Motor neuron (in vitro differentiated cells): ENCODE measurements around the gene SUPV3L1. TPM values are rescaled to one million over a fixed set of nuclear protein-coding genes. Genes with fewer than 3 reads are reported as not detected.
A peak's percentile ranks its signal among the peaks of the same experiment; 100 is the strongest.

Experiments
- ATAC-seq, 8 experiments: fragments of 200-7000 bp; cut with Tn5 transposase; replicated peaks in 6 of 8; 2 replicates each; pipeline ENCODE4 v1.8.0; 2021; ENCODE audit warnings: mild to moderate bottlenecking in 8 of 8, moderate library complexity in 8 of 8
- H3K27ac ChIP-seq, 2 donors: fragments of 250-450 bp; sonication (Bioruptor Pico); 2 replicates each; pipeline ENCODE4 v1.9.0; 2021; ENCODE audit warnings: antibody characterized with exemption in 2 of 2, mild to moderate bottlenecking in 2 of 2, moderate library complexity in 1 of 2
- H3K4me1 ChIP-seq, 2 donors: fragments of 250-450 bp; sonication (Bioruptor Pico); replicated peaks in 1 of 2; 2 replicates each; pipeline ENCODE4 v1.6.1; 2021; ENCODE audit warnings: antibody characterized with exemption in 2 of 2, mild to moderate bottlenecking in 2 of 2, moderate library complexity in 1 of 2
- H3K4me3 ChIP-seq, 5 donors: fragments of 250-450 bp; sonication (Bioruptor Pico); 2 replicates each; pipeline ENCODE4 v1.9.0; 2021; ENCODE audit warnings: antibody characterized with exemption in 5 of 5, mild to moderate bottlenecking in 5 of 5, moderate library complexity in 4 of 5
- WGBS, 10 experiments: fragments of 450-650 bp; shearing (Covaris generic); methylation state at CpG; one replicate each; pipeline ENCODE4 v1.0.0; 2022; 5-methylcytosine and 5-hydroxymethylcytosine counted together
- in situ Hi-C, 9 experiments: fragments of 400-800 bp; cut with MboI; loops; one replicate each; pipeline ENCODE4 v1.15.0; 2021; ENCODE audit warnings: low sequenced_read_pairs in 9 of 9, low pct_unique_long_range_greater_than_20kb in 2 of 9; ENCODE audit not compliant: unreplicated experiment in 9 of 9
- total RNA-seq, 8 experiments: library from RNA; unstranded; fragments of 300-600 nt; gene quantifications; 2 replicates each; pipeline versions ENCODE4 v1.2.3 to v1.2.4, GENCODE V29; 2022

SUPV3L1 gene
- total RNA-seq, 8 experiments from 2014 or later = 25.3 to 67.5 (median 37.4) TPM

DNA sequence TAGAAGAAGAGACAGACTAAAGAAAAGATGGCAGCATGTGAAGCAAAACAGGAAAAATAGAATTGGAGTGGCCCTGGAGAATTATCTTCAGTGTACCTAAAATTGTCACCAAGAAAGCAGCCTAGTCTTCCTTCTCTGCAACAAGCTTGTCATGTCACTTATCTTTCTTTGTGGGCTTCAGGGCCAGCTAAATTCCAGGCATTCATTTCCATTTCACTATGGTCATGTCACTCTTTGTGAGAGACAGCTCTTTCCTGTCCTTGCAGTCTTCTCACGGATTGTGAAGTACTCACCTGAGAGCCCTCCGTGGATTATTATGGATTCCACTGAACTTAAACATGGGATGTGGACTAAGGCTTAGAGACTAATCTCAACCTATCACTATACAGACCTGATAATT is 31.1 kb downstream of the SUPV3L1 start:
- no peak for ATAC-seq
- in situ Hi-C loops = loop anchor here in 1 of 9 experiments (25.0 kb wide), 1 partner anchor 426 kb away; the partner anchor contains the start of gene FAM241B
- Histone ChIP-seq H3K4me1 (peaks cover 2 to 3% of the 10 kb centered on the region in 2 donors), H3K4me3 (no peak overlapping the region), H3K27ac (no peak overlapping the region)
- 30 to 72% (median 50%) methylated on average over 1 to 2 of the region's 2 CpGs; no CpG with 5 or more reads in 1 of the 10 experiments for WGBS, 10 experiments

DNA sequence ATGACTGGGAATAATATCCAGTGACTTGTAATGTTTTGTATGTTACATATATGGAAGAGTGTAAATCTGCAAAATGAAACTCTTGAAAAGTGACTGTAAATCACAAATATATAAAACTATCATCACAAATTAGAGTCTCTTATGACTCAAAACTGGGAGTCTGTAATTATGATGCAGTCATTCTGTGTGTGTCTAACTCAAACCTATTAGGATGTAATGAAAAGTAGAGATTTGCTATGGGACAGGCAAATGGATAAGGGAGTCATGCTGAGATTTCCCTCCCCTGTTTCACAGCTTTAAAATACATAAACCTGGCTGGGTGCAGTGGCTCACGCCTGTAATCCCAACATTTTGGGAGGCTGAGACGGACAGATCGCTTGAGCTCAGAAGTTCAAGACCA is 31.5 kb downstream of the SUPV3L1 start:
- in situ Hi-C loops = loop anchor here in 1 of 9 experiments (25.0 kb wide), 1 partner anchor 426 kb away; the partner anchor contains the start of gene FAM241B
- peak in 1 of 8 experiments; percentile 34 for ATAC-seq
- 67 to 100% (median 84%) methylated on average over 1 to 3 of the region's 3 CpGs; no CpG with 5 or more reads in 6 of the 10 experiments for WGBS, 10 experiments
- Histone ChIP-seq H3K4me1 (peaks cover 2 to 3% of the 10 kb centered on the region in 2 donors), H3K4me3 (no peak overlapping the region), H3K27ac (no peak overlapping the region)

DNA sequence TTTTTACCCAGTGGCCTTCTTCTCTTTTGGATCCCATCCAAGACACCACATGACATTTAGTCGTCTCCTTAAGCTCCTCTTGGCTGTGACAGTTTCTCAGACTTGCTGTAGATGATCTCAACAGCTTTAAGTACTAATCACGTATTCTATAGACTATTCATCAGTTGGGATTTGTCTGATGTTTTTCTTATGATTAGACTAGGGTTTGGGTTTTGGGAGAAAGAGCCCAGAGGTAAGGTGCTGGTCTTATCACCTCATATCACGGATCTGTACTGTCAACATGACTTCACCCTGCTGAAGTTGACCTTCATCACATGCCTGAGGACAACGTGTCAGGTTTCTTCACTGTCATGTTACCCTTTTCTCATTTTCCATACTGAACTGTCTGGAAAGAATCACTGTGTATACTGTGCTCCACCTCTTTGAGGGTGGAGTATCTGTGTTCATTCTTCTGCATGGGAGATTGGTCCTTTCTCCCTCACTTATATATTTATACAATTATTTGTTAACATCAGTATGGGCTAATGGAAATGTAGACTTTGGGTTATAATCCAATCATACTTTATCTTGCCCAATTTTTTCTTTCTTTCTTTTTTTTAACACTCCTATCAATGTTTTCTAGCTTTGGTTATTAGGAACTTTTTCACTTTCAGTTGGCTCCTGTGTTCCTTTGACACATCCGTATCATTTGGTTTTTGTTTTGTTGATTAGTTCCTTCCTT is 33.7 kb downstream of the SUPV3L1 start:
- 21 to 90% (median 65%) methylated on average over 1 to 5 of the region's 5 CpGs for WGBS, 10 experiments
- Histone ChIP-seq H3K27ac (no peak overlapping the region), H3K4me3 (no peak overlapping the region), H3K4me1 (peaks cover 8% of the 10 kb centered on the region in 2 donors)
- ATAC-seq = peak in 2 of 8 experiments; percentile 63 to 76
- in situ Hi-C loops = loop anchor here in 1 of 9 experiments (25.0 kb wide), 1 partner anchor 424 kb away; the partner anchor contains the start of gene FAM241B

DNA sequence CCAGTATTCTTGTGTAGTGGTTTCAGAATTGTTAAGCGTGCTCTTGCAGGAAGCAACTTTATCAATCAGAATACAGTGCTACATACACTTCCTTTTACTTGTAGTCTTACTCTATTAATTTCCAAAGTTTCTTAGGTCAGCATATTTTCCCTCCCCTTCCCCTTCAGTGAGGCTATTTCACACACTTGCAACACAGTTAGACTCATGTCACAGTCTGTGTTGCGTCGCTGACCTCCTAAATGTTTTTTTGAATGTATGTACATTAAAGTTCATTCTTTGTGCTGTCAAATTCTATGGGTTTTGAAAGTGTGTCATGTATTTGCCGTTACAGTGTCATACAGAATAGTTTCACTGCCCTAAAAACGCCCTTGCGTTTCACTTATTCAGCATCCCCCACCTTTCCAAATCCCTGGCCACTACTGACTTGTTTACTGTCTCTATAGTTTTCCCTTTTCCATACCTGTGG is 34.7 kb downstream of the SUPV3L1 start:
- no peak overlapping the region for H3K4me3 ChIP-seq
- peaks cover 8% of the 10 kb centered on the region in 2 donors for H3K4me1 ChIP-seq
- H3K27ac ChIP-seq = no peak overlapping the region
- ATAC-seq = no peak
- 83 to 100% (median 93%) methylated on average over 2 to 6 of the region's 6 CpGs; no CpG with 5 or more reads in 1 of the 10 experiments for WGBS, 10 experiments
- in situ Hi-C loops = loop anchor here in 1 of 9 experiments (25.0 kb wide), 1 partner anchor 423 kb away; the partner anchor contains the start of gene FAM241B

DNA sequence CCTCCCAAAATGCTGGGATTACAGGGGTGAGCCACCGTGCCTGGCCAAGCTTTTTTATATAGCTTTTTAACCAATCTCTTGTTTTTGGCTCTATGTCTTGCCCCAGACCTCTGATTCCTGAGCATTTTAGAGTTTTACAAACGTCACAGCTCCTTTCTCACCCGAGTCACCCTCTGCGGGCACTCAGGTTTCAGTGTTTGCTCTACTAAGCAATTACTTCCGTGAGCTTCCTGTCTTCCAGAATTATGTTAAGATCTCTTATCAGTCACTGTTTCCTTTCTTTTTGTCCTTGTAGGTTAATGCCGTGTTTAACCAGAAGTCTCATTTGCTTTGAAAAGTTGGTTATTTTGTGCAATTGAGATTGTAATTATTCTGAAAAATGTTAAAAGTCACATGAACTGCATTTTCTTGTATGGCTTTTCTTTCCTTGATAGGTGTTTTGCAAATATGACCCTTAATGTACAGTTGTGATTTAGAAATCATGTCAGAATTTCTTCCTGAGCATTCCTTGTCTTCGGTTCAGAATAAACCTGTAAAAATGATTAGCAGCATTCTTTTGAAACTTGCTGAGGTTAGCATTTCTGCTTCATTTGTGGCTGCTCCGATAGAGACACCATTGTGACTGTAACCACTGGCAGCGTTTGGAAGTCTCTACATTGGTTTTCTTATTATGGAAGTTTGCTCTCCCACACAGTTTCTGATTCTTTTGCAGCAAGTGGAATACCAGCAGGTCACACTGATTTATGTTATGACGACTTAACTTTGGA is 35.6 kb downstream of the SUPV3L1 start:
- 40 to 87% (median 61%) methylated on average over 3 to 10 of the region's 10 CpGs for WGBS, 10 experiments
- peak in 1 of 8 experiments; percentile 16 for ATAC-seq
- Histone ChIP-seq H3K4me1 (peaks cover 8% of the 10 kb centered on the region in 2 donors), H3K4me3 (no peak overlapping the region), H3K27ac (no peak overlapping the region)
- in situ Hi-C loops = loop anchor here in 1 of 9 experiments (25.0 kb wide), 1 partner anchor 422 kb away; the partner anchor contains the start of gene FAM241B

DNA sequence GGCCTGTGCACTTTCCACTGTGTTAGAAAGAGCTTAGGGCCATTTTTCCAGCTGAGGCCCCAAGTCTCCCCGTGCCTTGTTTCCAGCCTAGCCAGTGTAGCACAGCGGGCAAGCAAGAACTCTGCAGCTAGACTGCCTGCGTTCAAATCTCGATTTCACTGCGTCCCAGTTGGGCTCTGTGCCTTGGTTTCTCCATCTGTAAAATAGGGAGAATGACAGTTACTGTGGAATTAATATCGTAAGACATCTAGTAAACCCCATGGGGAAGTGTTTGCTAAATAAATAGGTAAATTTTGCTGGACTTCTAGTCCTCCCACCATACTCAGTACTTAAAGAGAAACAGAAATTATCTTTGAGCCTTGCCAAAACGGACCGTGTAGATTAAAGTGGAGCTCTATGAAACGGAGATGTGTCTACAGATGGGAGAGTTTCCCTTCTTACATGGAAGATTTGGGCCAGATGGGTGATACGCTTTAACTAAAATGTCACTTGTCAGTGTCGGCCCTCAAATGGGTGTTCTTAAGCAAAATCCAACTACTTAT is 36.6 kb downstream of the SUPV3L1 start:
- Histone ChIP-seq H3K4me1 (peaks cover 8% of the 10 kb centered on the region in 2 donors), H3K27ac (peak overlapping the region in 1 of 2 donors; percentile 46), H3K4me3 (no peak overlapping the region)
- ATAC-seq = no peak
- WGBS, 10 experiments = 43 to 94% (median 80%) methylated on average over 3 to 11 of the region's 11 CpGs; no CpG with 5 or more reads in 2 of the 10 experiments
- in situ Hi-C loops = loop anchor here in 1 of 9 experiments (25.0 kb wide), 1 partner anchor 421 kb away; the partner anchor contains the start of gene FAM241B

DNA sequence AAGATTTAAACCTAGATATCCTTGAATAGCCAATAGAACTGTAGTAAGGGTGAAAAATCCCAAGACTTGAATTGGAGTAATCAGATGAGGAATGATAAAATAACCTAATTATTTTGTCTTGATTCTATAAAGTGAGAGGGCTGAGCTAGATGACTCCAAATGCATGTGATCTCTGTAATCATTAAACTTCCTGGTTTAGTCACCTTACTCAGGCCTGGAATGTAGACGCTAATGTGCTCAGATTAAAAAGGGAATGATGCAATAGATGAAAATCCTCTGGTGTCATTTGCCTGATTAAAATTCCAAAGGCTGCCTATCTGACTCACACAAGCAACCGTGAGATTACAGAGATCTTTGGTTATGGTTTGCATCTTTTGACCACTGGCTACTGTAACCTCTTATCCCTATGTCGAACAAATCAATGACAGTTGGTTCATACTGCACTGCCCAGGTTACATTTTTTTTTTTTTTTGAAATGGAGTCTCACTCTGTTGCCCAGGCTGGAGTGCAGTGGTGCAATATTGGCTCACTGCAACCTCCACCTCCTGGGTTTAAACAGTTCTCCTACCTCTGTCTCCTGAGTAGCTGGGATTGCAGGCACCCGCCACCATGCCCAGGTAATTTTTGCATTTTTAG is 37.2 kb downstream of the SUPV3L1 start:
- WGBS, 10 experiments = 22 to 93% (median 46%) methylated on average over 1 to 4 of the region's 4 CpGs; no CpG with 5 or more reads in 1 of the 10 experiments
- in situ Hi-C loops = loop anchor here in 1 of 9 experiments (25.0 kb wide), 1 partner anchor 420 kb away; the partner anchor contains the start of gene FAM241B
- H3K4me1 ChIP-seq = peaks cover 8% of the 10 kb centered on the region in 2 donors
- peak; percentile 52 to 93 (median 84) for ATAC-seq
- H3K4me3 ChIP-seq = no peak overlapping the region
- peak overlapping the region; percentile 12 to 46 for H3K27ac ChIP-seq

DNA sequence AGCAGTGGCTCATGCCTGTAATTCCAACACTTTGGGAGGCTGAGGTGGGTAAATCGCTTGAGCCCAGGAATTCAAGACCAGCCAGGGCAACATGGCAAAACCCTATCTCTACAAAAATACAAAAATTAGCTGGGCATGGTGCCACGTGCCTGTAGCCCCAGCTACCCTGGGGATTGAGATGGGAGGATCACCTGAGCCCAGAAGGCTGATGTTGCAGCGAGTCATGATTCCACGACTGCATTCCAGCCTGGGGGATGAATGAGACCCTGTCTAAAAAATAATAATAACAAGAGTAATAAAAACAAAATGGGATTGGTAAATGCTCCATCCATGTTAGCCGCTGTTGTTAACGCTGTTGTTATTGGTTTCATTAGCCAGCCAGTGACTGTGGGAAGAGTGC is 38.8 kb downstream of the SUPV3L1 start:
- Histone ChIP-seq H3K4me3 (no peak overlapping the region), H3K27ac (no peak overlapping the region), H3K4me1 (peaks cover 8% of the 10 kb centered on the region in 2 donors)
- 59 to 100% (median 85%) methylated on average over 1 to 5 of the region's 6 CpGs; no CpG with 5 or more reads in 2 of the 10 experiments for WGBS, 10 experiments
- no peak for ATAC-seq
- in situ Hi-C loops = loop anchor here in 1 of 9 experiments (25.0 kb wide), 1 partner anchor 418 kb away; the partner anchor contains the start of gene FAM241B

DNA sequence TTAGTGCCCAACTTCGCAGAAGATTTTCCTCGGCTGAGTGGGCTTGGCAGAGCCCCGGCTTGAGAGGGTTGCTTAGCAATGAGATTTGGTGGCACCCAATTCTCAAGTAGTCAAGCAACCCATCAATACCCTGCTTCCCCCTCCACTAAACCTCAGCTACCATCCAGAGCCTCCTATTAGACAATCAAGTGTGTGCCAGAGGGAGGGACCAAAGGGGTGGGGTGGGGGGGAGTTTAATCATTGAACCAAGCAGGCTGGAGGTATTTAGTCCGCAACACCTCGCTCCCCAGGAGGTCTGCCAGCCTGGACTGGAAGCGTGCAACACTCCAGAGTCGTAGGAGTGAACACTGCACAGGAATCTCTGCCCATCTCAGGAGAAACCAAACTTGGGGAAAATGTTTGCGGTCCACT is 40.0 kb downstream of the SUPV3L1 start, which contains the start of gene HKDC1:
Gene HKDC1 (plus strand): TSS at position 292 of the 411 bp plus-strand sequence. CDS start 104 bp downstream, at position 396.
- ATAC-seq = no peak
- Histone ChIP-seq H3K4me3 (no peak within 1 kb of the TSS), H3K4me1 (peaks cover 8 to 9% of the 10 kb centered on the region in 2 donors), H3K27ac (no peak within 1 kb of the TSS)
- WGBS, 10 experiments = 27 to 83% (median 67%) methylated on average over 1 to 4 of the region's 8 CpGs; no CpG with 5 or more reads in 4 of the 10 experiments
- in situ Hi-C loops = loop anchor here in 2 of 9 experiments (10.0 to 25.0 kb wide), 2 partner anchors 175 to 417 kb away; partner anchors contain the start of gene FAM241B (in 1 of the 2)

DNA sequence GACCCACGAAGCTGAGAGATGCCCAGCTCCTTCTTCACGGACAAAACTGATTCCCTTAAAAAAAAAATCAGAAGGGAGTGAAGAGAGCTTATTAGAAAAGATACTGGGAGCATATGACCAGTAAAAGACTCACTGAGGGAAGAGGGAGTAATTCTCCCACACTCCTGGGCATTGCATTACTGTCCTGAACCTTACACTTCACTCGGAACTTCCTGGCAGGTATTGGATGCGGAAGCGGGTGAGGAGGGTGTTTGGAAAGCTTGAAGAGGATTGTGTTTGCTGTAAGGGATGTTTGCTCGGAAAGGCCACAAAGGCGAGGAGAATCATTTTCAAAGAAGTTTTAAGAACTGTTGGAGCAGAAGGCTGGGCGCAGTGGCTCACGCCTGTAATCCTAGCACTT is 40.5 kb downstream of the SUPV3L1 start:
- Histone ChIP-seq H3K27ac (no peak overlapping the region), H3K4me1 (peaks cover 9 to 13% of the 10 kb centered on the region in 2 donors), H3K4me3 (no peak overlapping the region)
- in situ Hi-C loops = loop anchor here in 2 of 9 experiments (10.0 to 25.0 kb wide), 2 partner anchors 174 to 417 kb away; partner anchors contain the start of gene FAM241B (in 1 of the 2)
- ATAC-seq = no peak
- 56 to 100% (median 98%) methylated on average over 1 to 7 of the region's 9 CpGs; no CpG with 5 or more reads in 1 of the 10 experiments for WGBS, 10 experiments

DNA sequence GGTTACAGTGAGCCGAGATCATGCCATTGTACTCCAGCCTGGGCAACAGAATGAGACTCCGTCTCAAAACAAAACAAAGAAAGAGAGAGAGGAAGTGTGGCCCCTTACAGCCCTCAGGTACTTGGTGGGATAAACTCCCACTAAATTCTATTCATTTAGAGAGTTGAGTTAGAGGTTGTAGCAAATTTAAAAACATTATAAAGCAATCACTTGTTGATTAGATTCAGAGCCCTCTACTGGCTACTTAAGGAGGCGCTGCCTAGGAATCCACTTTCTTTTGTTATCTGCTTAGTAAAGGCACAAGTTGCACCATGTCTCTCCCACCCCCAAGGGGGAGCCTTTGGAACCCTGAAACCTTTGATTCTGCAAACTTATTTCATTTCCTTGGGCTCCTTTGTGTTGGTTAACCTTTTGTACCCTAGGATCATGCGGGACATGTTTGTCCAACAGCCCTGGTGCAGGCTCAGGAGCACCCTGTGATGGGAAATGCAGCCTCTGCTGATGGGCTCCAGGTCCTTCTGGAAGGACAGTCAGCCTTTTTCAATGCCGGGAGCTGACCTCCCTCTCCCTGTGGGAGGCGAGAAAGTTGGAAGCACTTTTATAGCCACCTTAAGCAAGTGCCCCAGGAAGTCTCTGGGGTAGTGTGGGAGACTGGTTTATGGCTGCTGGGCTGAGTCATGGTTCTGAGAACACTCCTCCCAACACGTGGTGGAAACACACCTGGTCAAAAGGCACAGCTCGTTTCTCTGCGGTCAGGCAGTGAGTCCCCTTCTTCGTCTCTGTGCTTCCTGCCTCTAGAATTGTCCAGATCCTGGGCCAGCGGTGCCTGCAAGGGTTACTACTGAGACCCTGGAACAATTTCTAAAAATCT is 42.4 kb downstream of the SUPV3L1 start:
- peak in 7 of 8 experiments; percentile 38 to 91 (median 46) for ATAC-seq

More for the DNA sequence above, 42.4 kb downstream of the SUPV3L1 start:
- in situ Hi-C loops = loop anchor here in 2 of 9 experiments (10.0 to 25.0 kb wide), 2 partner anchors 172 to 415 kb away; partner anchors contain the start of gene FAM241B (in 1 of the 2)
- 17 to 90% (median 60%) methylated on average over 1 to 6 of the region's 11 CpGs; no CpG with 5 or more reads in 3 of the 10 experiments for WGBS, 10 experiments
- H3K27ac ChIP-seq = no peak overlapping the region
- H3K4me3 ChIP-seq = no peak overlapping the region
- H3K4me1 ChIP-seq = peaks cover 4 to 11% of the 10 kb centered on the region in 2 donors
